HG02884 (cell line): ENCODE measurements around the gene MAPK12.

Source experiments
- ATAC-seq: cut with Tn5 transposase; IDR thresholded peaks from one replicate; pipeline ENCODE4 v1.9.1; 2021; ENCODE audit warnings: mild to moderate bottlenecking, moderate library complexity; ENCODE audit not compliant: unreplicated experiment

MAPK12 gene

DNA sequence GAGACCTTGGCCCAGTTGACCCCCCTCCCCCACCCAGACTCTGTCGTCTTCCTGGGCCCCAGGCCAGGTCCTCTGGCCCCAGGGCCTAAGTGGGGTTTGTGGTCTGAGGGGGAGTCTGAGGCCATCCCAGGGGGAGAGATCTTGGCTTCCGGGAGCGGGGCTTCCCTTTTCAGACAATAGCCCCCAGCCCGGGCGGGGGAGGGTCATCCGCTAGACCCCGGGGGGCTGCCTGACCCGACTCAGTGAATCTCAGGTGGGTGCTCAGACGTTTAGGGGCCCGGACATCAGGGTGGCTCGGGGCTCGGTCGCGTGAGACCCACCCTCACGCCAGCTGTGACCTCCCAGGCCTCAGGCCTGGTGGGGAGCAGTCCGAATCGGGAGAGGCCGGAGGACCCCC, 8.1 kb upstream of the MAPK12 start:
- no peak for ATAC-seq

DNA sequence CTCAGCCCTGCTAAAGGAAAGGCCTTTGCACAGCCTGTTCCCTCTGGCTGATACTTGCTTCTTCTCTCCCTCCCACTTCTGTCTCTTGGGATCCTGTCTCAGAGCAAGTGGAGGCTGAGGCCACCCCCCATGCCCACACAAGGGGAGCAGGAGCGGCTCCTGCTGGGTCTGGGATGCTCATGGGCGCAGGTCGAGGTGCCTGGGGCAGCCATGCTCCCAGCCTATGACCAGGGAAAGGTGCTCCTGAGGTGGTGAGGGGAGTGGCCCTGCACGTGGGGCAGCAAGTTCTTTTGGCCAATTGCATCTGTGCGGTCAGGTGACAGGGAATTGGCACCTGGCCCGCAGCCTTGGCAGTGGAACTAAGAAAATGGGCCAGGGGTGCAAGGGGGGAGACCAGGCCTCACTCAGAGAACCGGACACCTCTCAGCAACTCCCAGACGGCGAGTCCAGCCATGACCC, 7.2 kb upstream of the MAPK12 start:
- ATAC-seq: no peak

DNA sequence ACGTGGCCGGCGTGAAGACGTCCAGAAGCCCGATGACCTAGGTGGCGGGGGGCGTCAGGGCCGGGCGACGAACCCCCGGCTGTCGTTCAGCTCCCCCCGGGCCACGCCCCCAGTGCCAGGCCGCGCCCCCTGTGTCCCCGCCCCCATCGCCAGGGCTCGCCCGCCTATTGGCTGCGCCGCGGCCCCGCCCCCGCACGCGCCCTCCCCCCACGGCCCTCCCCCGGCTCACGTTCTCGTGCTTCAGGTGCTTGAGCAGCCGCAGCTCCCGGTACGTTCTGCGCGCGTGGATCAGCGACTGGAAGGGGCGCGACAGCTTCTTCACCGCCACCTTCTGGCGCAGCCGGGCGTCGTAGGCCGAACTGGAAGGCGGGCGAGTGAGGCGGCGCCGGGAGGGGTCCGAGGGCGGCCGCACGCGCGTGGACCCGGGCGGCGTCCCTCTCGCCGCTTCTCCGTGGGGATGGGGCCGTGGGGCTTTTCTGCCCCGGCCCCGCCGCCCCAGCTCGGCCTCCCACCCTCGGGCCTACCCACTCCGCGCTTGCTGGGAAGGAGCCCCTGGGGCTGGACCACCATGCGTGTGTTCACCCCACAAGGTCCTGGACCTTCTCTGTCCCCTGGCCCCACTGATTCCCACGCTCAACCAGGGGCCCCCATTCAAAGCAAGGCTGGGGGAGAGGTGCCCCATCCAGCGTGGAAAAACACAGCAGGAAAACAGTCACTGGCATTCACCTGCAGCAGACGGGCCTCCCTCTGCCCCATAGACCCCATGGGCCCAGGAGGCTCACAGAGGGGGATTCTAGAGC, 6.3 kb upstream of the MAPK12 start:
- no peak for ATAC-seq

DNA sequence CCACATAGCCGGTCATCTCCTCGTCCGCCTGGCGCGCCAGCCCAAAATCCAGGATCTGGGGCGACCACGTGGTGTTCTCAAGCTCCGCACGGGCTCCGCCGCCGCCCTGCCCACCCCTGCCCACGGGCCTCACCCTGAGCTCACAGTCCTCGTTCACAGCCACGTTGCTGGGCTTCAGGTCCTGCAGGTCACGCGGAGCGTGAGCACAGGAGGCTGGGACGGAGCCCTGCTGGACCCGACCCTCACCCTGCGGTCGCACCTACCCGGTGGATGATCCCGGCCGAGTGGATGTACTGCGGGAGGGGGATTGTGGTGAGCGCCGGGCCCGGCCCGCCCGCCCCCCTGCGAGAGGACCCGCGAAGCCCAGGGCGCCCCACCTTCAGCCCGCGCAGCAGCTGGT, 5.5 kb upstream of the MAPK12 start:
- ATAC-seq: no peak

DNA sequence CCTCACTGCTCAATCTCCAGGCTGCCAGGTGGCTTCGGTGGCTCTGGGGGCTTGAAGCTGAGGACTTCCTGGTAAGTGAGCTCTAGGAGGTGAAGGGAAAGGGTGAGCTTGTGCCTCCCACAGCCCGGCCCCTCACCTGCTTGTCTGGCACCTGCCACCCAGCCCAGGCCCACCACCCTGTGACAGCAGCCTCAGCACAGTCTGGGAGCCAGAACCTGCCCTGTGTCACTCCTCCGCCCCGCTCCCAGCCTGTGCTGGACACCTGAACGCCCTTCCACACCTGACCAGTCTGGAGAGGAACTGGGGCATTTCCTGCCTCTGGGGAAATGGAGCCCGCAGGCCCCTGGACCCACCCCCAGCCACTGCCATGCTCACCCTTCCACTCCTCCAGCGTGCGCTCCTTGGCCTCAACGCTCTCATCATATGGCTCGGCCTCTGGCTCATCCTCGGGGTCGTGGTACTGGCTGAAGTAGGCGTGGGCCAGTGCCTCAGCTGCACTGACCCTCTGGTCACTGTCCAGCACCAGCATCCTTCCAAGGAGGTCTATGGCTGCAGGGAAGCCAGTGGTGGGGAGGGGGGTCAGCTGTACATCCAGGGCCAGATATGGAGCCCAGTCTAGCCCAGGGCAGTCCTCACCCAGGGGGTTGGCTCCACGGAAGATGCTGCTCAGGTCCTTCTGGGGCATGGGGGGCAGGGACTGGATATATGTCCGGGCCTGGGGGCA, 3.6 kb upstream of the MAPK12 start:
- ATAC-seq: no peak

DNA sequence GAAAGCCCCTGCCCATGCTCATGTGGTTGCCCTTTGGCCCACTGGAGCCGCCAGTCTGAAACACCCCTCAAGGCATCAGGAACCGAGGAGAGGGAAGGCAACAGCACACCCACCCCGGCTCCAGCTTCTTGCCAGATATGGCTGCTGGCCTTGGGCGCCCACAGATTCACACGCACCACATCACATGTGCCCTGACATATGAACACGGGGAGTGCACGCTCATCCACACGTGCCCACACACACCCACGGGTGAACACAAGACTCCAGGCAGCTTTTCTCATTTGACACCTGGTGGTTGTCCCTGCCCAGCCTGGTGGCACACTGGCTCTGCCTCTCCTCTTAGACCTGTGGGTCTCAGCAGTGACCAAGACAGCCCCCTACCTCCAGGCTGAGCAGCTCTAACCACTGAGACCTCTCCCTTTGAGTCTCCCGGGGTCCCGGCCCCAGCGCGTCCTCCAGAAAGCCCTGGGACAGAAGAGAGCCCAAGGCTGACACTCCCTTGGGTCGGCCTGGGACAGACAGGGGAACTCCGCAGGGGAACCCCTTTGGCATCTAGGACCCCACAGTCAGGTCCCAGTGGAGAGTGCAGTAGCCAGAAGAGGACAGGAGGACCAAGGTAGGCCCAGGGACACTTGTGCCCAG, 2.7 kb upstream of the MAPK12 start:
- ATAC-seq: no peak

DNA sequence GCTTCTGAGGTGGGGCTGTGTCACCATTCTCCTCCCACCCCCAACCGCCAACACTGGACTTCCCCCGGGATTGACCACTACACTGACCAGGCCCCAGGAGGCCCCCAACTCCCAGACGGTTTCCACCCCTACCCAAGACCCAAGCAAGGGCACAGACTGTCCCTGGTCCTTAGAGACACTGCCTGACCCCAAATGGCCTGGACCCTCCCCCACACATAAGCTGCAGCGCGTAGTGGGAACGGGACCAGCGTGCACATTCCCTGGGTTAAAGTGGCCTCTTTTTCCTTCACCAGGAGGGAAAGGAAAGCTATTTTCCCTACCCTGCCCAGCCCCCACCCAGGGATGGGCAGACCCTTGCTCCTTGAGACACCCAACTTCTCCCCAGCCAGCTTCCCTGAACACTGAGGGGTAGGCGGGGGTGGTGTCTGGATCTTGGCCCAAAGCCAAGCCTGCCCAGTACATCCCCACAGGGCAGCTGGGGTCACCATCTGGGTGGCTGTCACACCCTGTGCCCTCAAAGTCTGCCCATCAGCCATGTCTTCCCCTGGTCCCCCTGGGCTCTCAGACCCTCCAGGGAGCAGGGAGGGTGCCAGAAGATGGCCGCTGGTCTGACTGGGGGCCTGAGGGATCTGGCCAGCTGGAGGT, 1.6 kb upstream of the MAPK12 start:
- ATAC-seq: no peak

- no peak for ATAC-seq
These were observed 1.0 kb upstream of the MAPK12 start for GRCh38 chr22:50262460-50262911.

DNA sequence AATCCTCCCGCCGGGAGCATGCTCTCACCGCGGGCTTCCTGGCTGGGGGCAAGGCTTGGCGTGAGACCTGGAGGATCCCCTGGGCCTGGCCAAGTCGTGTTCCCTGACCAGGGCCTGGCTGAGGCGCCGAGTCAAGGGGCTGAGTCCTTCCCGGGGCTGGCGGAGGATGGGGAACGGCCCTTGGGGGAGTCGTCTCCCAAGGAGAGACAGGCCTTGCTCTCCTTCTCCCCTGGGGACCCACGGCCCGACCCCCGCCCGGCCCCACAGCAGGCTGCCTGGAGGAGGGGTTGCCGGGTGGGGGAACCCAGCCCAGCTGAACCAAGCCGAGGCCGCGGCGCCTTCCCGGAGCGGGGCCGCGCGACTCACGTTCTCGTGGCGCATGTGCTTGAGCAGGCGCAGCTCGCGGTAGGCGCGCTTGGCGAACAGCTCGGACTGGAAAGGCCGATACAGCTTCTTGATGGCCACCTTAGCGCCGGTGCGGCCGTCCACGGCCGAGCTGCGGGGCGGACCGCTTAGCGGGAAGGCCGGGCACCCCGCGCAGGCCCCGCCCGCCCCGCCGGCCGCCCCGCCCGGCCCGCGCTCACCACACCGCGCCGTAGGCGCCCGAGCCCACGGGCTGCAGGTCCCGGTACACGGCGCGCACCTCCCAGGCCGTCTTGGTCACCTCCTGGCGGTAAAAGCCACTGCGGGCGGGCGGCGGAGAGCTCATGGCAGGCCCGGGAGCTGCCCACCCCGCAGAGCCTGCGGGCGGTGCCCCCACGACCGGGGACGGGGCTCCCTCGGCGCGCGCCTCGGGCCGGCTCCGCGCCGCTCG, 475 bp downstream of the MAPK12 start:
- ATAC-seq: no peak

DNA sequence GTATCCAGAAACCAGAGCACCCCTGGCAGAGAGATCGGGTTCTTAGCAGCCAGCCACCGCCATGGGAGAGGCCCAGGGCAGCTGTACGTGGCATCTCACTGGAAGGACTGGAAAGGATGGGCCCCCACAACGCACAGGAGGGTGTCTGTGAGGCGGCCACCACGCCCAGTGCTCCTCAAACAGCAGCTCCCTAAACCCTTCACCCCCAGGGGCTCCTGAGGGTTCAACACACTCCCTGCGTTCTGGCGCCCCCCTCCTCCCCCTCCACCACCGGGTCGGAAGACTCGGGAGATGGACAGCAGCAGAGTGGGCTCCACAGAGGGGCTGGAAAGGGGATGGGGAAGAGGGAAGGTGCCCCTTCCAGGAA, 1.1 kb downstream of the MAPK12 start:
- no peak for ATAC-seq

DNA sequence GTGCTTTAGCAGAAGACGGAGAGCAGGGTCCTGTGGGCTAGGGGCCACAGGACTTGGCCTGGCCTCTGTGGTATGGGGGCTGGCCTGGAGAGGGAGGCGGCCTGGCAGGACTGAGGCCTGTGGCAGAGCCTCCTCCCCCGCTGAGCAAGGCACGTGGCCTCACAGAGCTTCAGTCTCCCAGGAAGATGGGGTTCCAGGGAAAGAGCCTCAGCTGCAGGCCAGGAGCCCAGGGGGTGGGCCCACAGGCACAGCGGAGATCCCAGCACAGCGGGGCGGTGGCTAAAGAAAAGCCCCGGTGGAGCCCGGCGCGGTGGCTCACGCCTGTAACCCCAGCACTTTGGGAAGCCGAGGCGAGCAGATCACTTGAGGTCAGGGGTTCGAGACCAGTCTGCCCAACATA, 2.2 kb downstream of the MAPK12 start:
- ATAC-seq: no peak

DNA sequence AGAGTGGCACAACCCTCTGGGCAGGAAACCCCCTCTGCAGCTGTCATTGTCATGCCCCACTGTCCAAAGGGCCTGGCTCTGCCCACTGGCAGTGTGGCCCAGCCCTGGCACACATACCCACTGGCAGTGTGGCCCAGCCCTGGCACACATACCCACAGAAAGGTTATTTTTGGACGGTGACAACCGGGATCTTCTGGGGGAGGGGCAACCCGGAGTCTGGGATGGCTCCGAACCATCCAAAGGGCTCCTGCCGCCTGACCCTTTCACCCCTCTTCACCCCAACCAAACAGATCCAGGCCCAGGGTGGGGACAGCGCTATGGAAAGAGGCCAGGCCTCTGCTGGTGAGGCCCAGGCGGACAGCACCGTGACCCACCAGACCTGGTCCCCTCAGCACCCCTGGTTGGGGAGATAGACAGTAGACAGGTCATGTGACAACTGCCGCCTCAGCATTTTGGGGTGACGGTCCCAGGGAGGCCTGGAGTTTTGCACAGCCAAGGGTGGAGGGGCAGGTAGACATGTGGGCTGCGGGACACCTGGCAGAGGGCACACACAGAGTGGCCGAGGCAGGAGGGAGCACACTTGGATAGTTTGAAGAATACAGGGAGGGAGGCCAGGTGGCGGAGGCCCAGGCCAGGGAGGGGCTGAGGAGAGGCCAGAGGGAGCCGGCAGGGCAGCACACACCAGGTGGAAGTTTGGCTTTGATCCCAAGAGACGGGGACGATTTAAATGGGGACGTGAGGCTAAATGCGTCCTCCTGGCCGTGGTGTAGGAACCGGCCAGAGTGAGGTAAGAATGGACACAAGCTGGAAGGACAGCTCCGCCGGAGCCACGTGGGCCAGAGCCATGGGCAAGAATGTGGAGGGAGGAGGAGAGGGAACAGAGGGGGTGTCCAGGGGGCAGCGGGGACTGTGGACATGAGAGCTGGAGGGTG, 2.9 kb downstream of the MAPK12 start:
- no peak for ATAC-seq

- no peak for ATAC-seq
These were observed 3.8 kb downstream of the MAPK12 start for GRCh38 chr22:50257451-50258360.

DNA sequence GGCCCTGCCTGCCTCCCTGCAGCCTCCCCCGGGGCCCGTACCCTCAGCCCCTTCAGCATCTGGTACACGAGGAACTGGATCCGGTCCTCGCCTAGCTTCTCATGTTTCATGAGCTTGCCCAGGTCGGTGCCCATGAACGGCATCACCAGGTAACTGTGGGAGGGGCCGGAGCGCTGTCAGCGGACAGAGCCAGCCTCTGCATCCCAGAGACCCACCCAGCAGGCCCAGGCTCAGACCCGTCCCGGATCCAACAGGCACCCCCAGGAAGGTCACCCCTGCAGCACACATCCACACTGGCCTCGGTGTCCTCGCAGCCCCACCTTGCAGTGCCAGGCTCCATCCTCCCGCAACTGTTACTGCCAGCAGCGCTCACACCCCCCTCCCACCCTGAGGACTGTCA, 4.4 kb downstream of the MAPK12 start:
- ATAC-seq: no peak

- ATAC-seq: no peak
These were observed 5.1 kb downstream of the MAPK12 start for GRCh38 chr22:50256258-50256862.

GRCh38 chr22:50255607-50256006, 5.9 kb downstream of the MAPK12 start:
- ATAC-seq: no peak

- no peak for ATAC-seq
These were observed 6.4 kb downstream of the MAPK12 start for GRCh38 chr22:50255099-50255498.

DNA sequence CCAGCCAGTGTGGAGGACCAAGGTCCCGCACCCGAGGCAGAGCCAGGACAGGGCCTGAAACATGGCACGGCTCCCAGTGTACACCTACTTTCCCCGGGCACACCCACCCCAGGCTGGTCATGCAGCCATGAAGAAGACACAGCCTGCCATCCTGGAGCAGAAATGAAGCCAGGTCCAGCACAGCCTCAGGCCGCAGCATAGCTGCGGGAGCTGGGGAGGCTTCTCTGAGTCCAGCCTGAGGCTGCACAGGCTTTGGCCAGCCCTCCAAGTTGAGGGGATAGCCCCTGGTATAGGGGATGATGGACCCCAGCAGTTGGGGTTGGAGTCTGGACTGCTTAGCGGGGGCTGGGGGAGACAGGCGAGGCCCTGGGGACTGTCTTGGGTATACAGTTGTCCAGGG, 7.5 kb downstream of the MAPK12 start:
- ATAC-seq: no peak
